ENCODE results near the gene PIK3R4. TPM values are rescaled to one million over a fixed set of nuclear protein-coding genes. Genes with fewer than 3 reads are reported as not detected.

The PIK3R4 gene
- polyA plus RNA-seq, 1 of the 3 experiments (the other 2 are of a cell fraction): 27.2 TPM

DNA sequence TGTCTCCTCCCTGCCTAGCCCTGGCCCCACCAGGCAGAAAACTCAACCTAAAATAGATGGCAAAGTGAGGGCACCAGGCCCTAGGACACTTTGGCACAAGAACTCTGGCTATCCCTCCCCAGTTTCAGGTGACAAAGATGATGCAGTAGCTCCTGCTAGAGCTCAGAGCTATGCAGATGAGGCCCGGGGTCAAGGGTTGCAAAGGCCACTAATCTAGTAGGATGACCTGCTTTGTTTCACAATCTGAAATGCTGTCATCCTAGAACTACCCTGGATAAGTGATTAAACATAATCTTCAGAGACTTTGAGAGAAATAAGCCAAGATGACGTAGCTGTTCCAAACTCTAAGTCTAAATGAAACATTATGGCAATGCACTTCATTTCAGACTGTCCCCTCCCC is 24.0 kb upstream of the PIK3R4 start:
- Histone ChIP-seq H2AFZ (ENCODE audit: low read depth) (no peak overlapping the region), H3K36me3 (replicated peaks in 1 of 2; ENCODE audit: control insufficient read depth in 1 of 2, insufficient read depth in 2 of 2, low read length in 1 of 2) (no peaks in the 10 kb centered on the region), H3K27ac (ENCODE audit: low read depth in 2 of 2, low read length in 1 of 2) (no peak overlapping the region), H3K4me2 (no peak overlapping the region), H3K4me3 (ENCODE audit: low read depth in 2 of 2, low read length in 1 of 2) (no peak overlapping the region), H3K79me2 (ENCODE audit: insufficient read depth) (no peaks in the 10 kb centered on the region), H3K9me2 (no peaks in the 10 kb centered on the region), H3F3A (replicated peaks; ENCODE audit: insufficient read depth) (no peaks in the 10 kb centered on the region), H4K20me1 (ENCODE audit: insufficient read depth) (no peaks in the 10 kb centered on the region), H3K9ac (no peak overlapping the region), H3K27me3 (ENCODE audit: insufficient read depth) (no peaks in the 10 kb centered on the region), H3K9me3 (no peaks in the 10 kb centered on the region), H3K4me1 (ENCODE audit: control insufficient read depth in 1 of 2, insufficient read depth in 2 of 2, low read depth in 1 of 2, low read length in 1 of 2) (no peaks in the 10 kb centered on the region)
- CTCF ChIA-PET: interaction anchor here (5.4 kb wide), 1 partner anchor 11 kb away, joined by 28 read pairs; no protein-coding TSS in a partner anchor
- 28% methylated on average over 2 of the region's 2 CpGs for WGBS (ENCODE audit: low lambda C conversion rate)
- POLR2A ChIA-PET: no interaction called here
- TF ChIP-seq NFIC (IDR thresholded peaks at IDR 0.05; ENCODE audit: borderline replicate concordance) (no peak), CHD2 (IDR thresholded peaks at IDR 0.05; ENCODE audit: low read length, partially characterized antibody) (no peak)
- TF ChIP-seq, protein P1, sequence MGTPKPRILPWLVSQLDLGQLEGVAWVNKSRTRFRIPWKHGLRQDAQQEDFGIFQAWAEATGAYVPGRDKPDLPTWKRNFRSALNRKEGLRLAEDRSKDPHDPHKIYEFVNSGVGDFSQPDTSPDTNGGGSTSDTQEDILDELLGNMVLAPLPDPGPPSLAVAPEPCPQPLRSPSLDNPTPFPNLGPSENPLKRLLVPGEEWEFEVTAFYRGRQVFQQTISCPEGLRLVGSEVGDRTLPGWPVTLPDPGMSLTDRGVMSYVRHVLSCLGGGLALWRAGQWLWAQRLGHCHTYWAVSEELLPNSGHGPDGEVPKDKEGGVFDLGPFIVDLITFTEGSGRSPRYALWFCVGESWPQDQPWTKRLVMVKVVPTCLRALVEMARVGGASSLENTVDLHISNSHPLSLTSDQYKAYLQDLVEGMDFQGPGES (IDR thresholded peaks at IDR 0.05; ENCODE audit: low read depth, low read length): no peak
- no peak for DNase-seq

DNA sequence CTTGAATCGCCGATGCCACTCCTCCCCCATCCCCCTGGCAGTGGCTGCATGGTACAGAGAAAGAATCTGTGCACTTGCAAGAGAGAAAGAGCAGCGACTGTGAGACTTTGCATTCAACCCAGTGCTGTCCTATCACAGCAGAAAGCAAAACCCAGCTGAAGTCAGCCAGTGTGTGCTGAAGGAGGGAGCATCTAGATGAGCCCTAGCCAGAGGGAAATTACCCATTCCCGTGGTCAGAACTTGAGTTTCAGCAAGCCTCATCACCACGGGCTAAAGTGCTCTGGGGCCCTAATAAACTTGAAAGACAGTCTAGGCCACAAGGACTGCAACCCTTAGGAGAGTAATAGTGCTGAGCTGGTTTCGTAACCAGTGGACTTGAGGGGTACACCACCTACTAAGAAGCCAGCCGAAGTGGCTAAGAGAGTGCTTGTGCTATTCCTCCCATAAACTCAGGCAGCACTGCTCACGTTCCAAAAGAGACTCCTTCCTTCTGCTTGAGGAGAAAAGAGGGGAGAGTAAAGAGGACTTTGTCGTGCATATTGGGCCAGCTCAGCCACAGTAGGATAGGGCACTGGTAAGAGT is 15.2 kb upstream of the PIK3R4 start:
- TF ChIP-seq MEF2A (IDR thresholded peaks at IDR 0.05; ENCODE audit: borderline replicate concordance, low read depth) (no peak), FOXM1 (IDR thresholded peaks at IDR 0.05; ENCODE audit: low read depth) (no peak), RXRA (IDR thresholded peaks at IDR 0.05; ENCODE audit: borderline replicate concordance, low read depth) (no peak), NRF1 (IDR thresholded peaks at IDR 0.05; ENCODE audit: low read depth, low read length) (no peak), GATA2 (CRISPR knock-in tag; IDR thresholded peaks at IDR 0.05) (no peak), JUND (IDR thresholded peaks at IDR 0.05) (no peak)
- TF ChIP-seq, protein P2, sequence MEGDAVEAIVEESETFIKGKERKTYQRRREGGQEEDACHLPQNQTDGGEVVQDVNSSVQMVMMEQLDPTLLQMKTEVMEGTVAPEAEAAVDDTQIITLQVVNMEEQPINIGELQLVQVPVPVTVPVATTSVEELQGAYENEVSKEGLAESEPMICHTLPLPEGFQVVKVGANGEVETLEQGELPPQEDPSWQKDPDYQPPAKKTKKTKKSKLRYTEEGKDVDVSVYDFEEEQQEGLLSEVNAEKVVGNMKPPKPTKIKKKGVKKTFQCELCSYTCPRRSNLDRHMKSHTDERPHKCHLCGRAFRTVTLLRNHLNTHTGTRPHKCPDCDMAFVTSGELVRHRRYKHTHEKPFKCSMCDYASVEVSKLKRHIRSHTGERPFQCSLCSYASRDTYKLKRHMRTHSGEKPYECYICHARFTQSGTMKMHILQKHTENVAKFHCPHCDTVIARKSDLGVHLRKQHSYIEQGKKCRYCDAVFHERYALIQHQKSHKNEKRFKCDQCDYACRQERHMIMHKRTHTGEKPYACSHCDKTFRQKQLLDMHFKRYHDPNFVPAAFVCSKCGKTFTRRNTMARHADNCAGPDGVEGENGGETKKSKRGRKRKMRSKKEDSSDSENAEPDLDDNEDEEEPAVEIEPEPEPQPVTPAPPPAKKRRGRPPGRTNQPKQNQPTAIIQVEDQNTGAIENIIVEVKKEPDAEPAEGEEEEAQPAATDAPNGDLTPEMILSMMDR (IDR thresholded peaks at IDR 0.05): no peak
- no peak overlapping the region for H3K4me2 ChIP-seq
- H3K36me3 ChIP-seq (replicated peaks in 1 of 2; ENCODE audit: control insufficient read depth in 1 of 2, insufficient read depth in 2 of 2, low read length in 1 of 2): no peaks in the 10 kb centered on the region
- 0 out of 2 replicates have a peak, but pooled peaks cover 5% of the 10 kb centered on the region for H3K27me3 ChIP-seq (ENCODE audit: insufficient read depth)
- POLR2A ChIA-PET: no interaction called here
- H2AFZ ChIP-seq (ENCODE audit: low read depth): no peak overlapping the region
- H3K27ac ChIP-seq (ENCODE audit: low read depth in 2 of 2, low read length in 1 of 2): no peak overlapping the region
- H3K4me1 ChIP-seq (ENCODE audit: control insufficient read depth in 1 of 2, insufficient read depth in 2 of 2, low read depth in 1 of 2, low read length in 1 of 2): no peaks in the 10 kb centered on the region; a peak in 1 of 4 replicates
- no peak for DNase-seq
- 49% methylated on average over 7 of the region's 9 CpGs for WGBS (ENCODE audit: low lambda C conversion rate)
- H3K9ac ChIP-seq: no peak overlapping the region
- H4K20me1 ChIP-seq (ENCODE audit: insufficient read depth): no peaks in the 10 kb centered on the region
- CTCF ChIA-PET: interaction anchor here (0.7 to 5.5 kb wide), 4 partner anchors 12 to 131 kb away, joined by 3 to 112 read pairs (median 4); partner anchors contain the start of gene ATP2C1
- H3K4me3 ChIP-seq (ENCODE audit: low read depth in 2 of 2, low read length in 1 of 2): no peak overlapping the region
- no peaks in the 10 kb centered on the region for H3K79me2 ChIP-seq (ENCODE audit: insufficient read depth)
- H3F3A ChIP-seq (replicated peaks; ENCODE audit: insufficient read depth): no peaks in the 10 kb centered on the region
- H3K9me3 ChIP-seq: no peaks in the 10 kb centered on the region
- no peaks in the 10 kb centered on the region for H3K9me2 ChIP-seq
